Measurements from ENCODE around the gene PBX1. TPM values are rescaled to one million over a fixed set of nuclear protein-coding genes. Genes with fewer than 3 reads are reported as not detected.
"Not testable (repeated sequence)": the region's sequence is repeated elsewhere in the genome, so short reads cannot be mapped to it uniquely, and the experiment has no call there.

The PBX1 gene
- polyA plus RNA-seq, 10 donors = 51.2 to 64.5 (median 59.0) TPM

DNA sequence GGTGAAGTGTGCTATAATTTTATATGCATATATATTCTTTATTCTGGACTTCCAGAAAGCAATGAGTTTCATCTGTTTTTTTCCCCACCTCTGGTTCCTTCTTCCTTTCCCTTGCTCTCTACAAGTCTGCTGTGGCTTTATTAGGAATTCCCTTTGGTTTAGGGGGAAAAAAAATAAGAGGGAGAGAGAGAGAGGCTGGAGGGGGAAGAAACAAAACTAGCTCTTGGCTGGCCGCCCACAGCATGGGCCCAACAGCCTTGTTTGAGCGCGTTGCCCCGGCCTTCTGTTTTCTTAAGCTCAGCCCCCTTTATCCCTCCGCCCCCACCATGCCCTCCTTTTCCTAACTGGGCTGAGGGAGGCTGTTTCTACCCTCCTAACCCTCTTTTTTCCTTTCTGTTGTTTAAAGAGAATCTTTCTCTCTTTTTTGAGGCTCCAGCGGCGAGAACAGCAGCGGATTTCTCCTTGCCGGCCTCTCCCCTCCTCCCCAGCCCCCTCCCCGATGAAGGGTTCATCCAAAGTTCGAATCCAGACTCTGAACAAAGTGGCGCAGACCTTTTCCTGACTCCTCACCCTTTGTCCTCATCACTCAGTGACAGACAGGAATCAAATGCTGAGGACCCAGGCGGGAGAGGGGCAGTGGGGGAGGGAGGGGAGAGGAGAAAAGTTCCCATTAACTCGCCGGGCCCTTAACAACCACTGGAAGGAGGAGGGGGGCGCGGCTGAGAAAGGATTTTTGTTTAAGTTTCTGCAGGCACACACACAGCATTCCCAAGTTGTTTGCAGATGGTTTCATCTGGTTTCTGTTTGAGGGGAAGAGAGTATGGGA is 29.7 kb downstream of the PBX1 start:
- DNase-seq = peak; percentile 86 to 94 (median 87)

DNA sequence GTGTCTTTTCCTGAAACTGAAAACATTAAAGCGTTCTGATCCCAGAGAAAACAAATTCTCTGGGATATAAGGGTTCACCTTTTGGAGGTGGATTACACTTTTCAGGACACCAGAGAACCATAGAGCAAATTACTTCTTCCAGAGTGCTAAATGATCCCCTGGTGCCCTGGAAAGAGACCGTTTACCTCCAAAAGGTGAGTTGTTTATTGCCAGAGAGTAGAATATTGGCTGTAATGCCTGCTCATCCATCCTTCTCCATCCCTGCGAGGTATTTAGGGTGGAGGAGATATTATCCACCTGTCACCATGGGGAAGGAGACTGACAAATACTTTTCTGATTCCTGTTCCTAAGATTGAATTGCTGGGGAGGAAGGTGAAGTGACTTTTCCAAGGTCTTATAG is 30.4 kb downstream of the PBX1 start:
- DNase-seq = no peak

DNA sequence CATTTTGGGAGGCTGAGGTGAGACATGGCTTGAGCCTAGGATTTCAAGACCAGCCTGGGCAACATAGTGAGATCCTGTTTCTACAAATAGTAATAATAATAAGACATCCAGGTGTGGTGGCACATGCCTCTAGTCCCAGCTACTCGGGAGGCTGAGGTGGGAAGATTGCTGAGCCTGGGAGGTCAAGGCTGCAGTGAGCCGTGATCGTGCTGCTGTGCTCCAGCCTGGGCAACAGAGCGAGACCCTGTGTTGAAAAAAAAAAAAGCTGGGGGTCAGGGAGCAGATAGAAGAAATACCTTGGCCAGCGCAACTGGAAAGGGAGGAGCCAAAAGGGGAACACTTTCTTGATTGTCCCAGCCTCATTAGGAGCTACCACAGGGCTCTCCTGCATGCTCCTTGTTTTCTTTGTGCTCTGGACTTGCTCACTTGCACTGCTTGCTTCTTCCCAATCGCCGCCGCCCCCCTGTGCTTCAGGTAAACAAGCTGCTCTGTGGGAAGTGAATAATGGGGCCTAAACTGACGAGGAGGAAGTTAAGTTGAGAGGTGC is 31.1 kb downstream of the PBX1 start:
- no peak for DNase-seq

DNA sequence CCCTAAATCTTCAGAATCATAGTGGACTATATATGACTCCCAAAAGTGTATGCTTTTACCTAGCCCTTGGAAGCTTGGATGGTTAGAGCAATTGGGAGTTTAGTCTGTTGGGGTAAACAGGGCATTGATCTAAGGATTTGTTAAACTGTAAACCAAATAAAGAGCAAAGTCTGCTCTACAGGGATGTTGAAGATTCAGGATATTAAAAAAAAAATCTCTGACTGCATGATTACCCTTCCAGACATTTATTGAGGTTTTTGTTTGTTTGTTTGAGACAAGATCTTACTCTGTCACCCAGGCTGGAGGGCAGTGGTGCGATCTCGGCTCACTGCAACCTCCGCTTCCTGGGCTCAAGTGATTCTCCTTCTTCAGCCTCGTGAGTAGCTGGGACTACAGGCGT is 31.6 kb downstream of the PBX1 start:
- DNase-seq = no peak

DNA sequence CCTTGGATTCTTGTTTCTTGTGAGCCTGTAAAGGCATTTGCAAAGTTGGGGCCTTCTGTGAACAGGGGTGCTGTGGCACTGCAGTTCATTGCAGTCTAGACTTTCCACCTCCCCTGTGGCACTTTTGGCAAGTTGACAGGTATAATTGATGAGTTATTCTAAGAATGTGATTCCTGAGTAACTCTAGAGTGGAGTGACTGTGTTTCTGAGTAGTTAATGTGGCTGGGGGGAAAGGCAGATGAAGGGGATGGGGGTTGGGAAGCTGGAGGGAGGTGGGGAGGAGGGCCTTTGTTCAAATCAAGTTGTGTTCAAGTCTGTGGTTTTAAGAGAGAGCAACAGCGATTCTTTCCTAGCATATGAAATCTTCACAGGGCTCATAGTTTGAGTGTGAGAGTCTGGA is 32.9 kb downstream of the PBX1 start:
- peak in 1 of 3 donors; percentile 79 for DNase-seq

DNA sequence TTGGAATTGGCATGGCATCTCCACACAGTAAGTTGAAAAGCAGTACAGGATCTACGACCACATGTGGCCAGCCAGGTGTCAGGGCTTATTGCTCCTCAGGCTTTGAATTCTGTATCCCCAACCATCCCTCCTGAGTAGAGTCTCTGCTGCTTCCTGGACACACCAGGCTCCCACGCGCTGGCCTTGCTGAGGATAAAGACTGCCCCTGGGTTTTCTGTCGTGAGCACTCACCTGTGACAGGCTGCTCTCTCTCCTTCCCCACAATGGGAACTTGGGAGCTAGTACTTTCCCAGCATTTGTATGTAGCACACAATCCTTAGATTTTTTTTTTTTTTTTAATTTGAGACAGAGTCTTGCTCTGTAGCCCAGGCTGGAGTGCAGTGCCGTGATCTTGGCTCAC is 33.6 kb downstream of the PBX1 start:
- no peak for DNase-seq

DNA sequence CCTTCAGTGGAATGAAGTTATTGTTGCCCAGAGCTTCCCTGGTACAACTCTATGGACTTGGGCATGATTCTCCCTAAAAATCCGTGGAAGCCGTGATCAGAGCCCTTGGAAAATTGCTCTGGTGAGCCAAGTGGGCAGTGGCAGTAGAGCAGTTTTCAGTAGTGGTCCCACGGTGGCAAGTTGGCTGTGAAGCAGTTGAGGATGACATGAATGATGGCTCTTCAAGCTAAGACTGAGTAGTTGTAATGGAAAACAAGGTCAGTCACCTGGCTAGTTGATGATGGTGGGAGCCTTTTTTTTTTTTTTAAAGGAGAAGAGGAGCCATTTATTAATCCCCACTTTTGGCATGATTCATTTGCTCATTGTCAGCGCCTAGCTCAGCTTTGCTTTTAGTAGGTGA is 36.2 kb downstream of the PBX1 start:
- DNase-seq = no peak

DNA sequence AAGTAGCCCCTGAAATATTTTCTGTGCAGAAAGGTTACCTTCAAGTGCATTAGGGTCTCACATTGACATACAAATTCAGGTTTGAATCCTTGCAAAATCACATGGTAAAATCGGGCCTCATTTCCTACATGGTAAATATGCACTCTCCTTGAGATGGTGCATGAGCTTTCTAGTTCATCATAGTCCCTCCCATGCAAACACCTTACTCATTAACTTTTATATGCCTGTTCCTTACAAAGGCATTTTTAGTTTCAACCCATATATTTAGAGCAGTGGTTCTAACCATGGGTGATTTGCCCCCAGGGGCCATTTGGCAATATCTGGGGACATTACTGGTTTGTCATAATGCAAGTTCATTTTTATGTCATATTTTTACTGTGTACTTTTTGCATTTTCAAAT is 37.2 kb downstream of the PBX1 start:
- no peak for DNase-seq

DNA sequence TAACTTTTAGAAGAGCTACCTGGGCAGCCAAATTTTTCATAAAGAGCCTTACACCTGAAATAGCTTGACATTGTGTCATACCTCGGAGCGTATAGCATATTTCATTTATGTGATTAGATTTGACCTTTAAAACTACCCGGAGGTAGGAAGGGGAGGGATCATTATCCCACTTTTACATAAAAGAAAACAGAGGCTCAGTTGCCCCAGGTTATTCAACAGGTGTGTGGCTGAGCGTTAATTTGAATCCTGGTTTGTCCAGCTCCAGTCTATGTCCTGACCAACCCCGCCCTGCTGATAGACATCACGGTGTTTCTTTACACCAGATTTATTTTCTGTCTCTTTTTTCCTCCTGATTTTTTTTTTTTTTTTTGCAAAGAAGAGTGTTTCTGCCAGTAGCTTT is 39.7 kb downstream of the PBX1 start:
- DNase-seq = no peak

DNA sequence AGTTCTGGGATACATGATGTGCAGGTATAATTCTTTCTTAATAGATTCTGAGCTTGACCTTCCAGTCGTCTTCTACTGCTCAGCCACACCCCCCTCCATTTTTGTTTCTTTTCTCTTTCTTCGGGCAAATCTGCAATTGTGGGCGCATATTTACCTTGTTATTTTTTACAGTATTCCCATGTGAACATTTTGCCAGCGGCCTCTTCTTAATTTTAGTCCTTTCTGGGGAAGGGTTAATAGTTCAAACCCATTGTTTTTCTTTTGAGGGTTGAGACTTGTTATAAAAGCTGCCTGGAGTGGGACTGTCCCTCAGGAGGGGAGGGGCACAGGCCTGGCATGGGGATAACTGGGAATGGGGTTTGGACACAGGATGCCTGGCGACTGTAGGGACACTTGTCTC is 40.3 kb downstream of the PBX1 start:
- no peak for DNase-seq

DNA sequence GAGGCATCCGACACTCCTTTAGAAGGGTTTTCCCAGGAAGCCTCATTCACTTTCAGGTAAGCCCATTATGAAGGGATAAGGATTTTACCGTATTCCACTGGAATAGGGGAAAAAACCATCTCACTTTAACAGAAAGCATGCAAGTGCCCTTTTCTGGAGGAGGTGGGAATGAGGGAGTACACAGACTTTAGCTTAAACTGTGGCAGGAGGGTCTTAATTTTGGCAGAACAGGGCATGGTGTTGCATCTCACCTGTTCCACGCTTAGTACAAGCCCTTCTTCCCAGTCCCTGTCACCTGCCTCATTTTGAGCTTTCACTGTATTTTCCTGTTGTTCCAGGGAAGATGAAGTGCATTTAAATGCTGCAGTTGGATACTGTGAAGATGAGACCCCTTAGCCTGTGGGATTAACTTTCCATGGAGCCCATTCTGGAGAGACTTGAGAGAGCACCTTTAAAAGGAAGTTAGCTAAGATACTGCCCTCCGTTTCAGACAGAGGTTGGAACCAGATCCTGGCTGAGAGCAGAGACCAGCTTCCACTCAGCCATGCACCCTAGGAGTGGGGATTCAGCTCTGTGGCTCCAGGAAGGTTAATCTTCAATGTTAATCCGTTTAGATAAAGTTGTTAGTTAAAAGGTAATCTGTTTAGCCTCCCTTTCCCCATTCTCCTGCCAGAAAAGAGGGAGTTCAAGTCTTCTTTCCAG is 42.6 kb downstream of the PBX1 start:
- no peak for DNase-seq

DNA sequence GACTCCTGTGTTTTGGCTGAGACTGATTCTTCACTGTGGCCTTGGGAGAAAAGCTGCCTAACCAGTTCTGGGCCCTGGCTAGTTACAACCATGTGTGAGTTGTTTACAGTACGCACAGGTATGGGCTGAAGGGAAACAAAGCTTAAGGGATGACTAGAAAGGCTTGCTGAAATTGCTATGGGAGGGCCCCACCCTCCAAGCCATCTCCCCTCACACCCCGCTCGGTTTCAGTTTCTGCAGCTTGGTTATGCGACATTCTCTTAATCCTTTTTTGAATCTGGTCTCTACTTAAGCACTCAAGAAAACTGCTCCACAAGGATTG is 43.1 kb downstream of the PBX1 start:
- no peak for DNase-seq

DNA sequence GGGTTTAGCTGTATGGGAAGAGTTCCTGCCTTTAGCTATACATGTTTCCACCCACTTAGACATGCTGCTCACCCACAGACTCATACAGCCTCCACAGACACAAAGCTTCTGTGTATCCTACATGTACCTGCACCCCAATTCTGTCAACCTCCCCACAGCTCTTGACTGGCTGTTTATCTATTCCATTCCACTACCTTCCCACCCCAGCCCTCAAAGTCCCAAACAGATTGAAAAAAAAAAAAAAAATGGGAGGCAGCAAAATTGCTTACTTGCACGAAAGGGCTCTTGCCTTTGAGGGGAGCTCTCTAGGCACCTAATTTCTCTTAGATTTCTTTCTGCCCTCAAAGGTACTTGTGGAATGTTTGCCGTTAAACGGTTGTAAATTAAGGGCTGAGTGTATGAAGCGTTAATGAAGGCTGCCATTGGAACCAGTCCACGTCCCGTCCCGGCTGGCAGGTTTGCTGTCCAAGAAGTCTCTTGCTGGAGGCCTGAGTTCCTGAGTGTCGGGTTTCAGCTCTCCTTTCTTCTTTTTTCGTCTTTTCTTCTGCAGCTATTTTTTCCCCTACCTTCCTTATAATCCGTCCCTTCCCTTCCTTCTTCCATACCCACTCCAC is 43.6 kb downstream of the PBX1 start:
- DNase-seq = peak; percentile 56 to 84 (median 64)

DNA sequence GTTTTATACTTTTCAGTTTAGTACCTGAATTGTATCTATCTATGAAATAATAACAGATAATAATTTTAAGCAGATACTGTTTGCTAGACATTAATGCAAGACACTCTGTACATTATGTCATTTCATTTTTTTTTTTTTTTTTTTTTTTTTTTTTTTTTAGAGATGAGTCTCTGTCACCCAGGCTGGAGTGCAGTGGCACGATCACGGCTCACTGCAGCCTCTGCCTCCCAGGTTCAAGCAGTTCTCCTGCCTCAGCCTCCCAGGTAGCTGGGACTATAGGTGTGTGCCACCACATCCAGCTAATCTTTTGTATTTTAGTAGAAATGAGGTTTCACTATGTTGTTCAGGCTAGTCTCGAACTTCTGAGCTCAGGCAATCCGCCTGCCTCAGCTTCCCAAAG is 44.8 kb downstream of the PBX1 start:
- not testable (repeated sequence) for DNase-seq

DNA sequence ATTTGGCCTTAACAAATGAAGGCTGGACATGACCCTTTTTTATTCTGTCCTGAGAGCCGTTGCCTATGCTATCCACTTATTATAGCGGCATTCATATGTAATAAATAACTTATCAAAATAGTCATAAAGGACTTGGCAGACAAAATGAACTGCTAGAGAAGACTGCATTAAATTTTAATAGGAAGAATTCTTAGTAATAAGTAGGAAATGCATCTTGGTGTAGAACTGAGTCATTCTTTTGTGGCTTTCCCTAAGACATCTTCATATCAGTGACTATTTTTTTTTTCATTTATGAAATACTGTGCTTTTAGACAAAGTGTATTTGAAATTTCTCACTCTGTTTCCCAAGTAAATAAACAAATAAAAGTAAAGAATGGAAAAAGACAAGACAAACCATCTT is 45.6 kb downstream of the PBX1 start:
- no peak for DNase-seq

DNA sequence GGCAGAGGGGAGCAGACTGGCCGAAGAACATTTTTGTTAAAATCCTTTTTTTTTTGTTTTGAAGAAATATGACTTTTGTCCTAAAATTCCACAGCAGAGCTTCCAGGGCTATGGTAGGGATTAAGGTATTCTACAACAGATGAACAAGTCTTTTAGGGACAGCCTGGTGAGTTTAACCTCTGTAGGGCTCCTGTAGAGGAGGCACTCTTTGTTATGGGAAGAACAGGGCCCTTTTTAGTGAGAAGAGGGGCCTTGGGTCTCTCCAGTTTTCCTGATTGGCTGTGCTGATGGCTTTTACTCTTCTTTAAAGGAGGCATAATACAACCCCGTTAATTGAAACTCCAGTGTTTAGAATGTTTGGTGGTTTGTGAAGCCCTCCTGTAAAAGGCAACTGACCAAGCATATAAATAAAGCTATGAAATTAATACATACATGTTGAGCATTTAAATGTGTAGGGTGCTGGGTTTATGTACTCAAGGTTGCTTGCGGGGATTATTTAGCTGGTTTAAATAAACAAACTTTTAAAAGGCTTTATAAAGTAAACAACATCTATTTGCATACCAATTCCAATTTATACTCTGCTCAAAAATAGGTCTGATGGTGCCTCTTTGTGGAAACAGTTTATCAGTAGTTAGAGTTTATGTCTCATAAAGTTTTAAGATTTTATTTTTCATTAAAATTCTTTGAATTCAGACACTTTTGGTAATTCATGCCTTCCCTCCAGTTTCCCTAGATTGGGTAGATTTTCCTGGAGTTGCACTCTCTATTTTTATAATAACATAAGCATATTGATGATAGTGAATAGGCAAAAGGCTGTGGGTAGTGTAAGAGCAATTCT is 46.5 kb downstream of the PBX1 start:
- DNase-seq = no peak

DNA sequence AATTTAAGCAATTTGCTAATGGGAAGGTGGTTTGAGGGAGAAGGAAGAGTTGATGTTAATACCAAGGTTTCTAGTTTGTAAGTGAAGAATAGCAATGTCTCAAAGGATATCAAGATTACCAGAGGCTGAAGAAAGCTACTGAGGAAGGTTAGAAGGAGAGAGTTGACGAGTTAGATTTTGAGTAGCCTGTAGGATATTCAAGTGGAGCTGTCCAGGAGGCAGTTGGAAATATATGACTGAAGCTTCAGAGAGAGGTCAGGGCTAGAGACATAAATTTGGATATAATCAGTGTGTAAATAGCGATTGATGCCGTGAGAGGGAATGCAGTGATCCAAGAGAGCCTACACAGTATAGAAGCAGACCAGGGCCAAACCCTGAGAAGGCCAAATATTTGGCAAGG is 48.4 kb downstream of the PBX1 start:
- no peak for DNase-seq

DNA sequence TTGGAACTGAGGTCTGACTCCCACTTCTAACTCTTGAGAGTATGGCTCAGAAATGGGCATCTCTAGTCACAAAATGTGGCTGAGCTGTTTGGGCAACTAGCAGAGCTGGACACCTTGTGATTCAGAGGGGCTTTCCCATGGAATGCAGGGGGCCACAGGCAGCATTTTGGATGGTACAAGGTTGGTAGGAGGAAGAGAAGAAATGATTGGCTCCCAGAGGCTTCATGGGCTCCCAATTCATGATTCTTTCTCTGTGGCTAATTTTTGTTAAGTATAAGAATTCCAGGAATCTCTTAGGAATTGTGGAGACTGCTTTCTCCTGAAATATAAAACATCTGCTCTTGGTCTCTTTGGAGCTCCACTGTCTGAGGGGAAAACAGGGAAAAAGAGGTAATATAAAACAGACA is 49.7 kb downstream of the PBX1 start:
- no peak for DNase-seq

DNA sequence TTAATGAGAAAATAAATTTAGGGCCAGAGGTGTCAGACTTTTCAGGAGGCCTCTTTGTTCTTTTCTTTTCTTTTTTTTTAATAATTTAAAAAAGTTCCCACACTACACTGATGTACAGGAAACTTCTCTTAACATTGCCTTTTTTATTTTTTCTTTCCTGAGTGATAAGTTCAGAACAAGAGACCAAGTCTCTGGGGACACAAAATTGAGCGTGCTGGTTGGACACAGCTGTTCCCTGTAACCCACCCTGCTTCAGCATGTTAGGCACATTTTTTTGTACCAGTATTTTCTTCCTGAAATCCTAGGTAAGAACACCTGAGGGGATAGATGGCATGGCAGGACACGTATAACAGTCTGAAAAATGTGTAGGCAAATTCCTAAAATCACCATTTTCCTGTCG is 50.1 kb downstream of the PBX1 start:
- DNase-seq = no peak

DNA sequence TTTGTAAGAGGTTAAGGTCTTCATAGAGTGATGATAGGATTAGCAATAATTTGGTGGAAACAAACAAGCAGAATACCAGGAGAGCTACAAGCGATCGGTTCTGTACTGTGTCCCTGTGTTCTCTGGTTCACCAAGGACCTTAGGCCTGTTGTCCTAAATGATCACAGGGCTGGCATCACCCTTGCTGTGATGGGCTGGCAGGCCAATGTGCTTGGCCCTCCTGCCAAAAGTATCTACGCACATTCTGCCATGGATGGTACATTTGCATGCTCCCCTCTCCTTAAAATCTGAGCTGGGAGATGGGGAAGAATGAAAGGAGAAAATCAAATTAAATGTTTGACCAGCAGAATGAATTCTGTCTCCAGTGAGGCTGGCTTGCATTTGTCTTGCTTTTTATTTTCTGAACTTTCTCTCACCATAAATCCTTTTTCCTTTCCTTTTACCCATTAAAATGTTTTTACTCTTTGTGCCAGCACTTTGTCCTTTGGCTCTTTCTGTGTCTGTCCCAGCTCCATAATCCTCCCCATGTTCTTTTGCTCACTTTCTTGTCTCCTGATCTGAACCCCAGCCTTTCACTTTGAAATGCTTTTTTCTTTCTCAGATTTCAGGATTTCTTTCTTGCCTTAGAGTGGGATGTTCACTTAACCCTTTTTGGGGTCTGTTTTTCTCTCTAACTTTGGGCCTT is 51.7 kb downstream of the PBX1 start:
- DNase-seq = no peak

Data from muscle of back (tissue), 11 donors.